HG03342 (cell line): Measurements from ENCODE around the gene FHL3.

Source experiments
- ATAC-seq: cut with Tn5 transposase; IDR thresholded peaks from one replicate; pipeline ENCODE4 v1.9.1; 2021; ENCODE audit warnings: mild to moderate bottlenecking, moderate library complexity; ENCODE audit not compliant: unreplicated experiment

The FHL3 gene

DNA sequence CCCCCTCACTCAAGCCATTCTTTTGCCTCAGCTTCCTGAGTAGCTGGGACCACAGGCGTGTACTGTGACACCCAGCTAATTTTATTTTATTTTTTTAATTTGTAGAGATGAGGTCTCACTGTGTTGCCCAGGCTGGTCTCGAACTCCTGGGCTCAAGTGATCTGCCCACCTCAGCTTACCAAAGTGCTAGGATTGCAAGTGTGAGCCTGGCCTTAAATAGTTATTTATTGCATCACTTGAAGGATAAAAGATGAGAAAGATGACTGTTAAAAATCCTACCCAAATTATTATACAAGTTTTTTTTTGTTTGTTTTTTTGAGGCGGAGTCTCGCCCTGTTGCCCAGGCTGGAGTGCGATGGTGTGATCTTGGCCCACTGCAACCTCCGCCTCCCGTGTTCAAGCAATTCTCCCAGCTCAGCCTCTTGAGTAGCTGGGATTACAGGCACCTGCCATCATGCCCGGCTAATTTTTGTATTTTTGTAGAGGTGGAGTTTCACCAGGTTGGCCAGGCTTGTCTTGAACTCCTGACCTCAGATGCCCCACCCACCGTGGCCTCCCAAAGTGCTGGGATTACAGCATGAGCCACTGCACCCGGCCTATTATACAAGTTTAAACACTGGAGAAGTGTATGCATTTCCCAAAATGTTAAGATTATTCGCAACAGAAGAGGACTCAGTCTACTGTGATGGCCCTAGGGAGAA, 9.6 kb upstream of the FHL3 start:
- ATAC-seq: no peak

- no peak for ATAC-seq
Observed at GRCh38 chr1:38014171-38014570, 8.9 kb upstream of the FHL3 start.

GRCh38 chr1:38013227-38013622, 7.9 kb upstream of the FHL3 start:
- no peak for ATAC-seq

DNA sequence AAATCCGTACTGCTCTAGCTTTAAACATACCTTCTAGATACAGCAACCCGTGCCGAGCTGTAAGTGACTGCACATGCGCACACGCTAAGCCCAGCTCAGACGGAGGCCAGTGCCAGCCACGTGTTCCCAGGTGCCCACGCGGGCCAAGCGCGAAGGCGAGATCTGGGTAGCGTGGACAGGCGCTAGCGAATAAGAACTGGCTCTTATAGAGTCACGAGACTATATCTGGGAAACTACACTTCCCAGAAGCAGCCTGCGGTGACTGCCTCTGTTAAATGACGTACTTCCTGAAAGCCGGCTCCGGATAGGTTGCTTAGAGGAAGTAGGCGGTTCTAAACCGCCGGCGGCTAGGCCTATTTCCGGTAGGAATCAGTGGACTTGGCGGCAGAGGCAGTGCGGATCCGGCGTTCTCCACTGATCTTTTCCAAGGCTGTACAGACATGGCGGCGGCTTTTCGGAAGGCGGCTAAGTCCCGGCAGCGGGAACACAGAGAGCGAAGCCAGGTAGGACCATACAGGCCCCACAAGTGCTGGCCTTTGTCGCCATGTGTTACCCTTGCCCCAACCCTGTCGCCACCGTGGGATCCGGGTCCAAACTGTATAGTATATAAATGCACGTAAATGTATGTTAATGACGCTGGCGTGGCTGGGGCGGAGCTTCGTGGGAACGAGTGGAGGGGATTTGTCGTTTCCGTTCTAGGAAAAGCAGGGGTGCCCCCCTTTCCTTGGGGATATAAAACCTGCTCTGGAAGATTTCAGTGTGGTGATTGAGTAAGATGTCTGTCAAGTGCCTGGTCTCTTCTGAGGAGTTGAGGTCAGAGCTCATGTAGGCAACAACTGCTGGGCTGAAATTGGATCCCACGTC, 7.3 kb upstream of the FHL3 start, which contains the start of gene UTP11:
UTP11 (plus strand) TSS at position 372 of the 864 bp plus-strand sequence; CDS start at position 441, 69 bp downstream.
- ATAC-seq: peak; percentile 92

DNA sequence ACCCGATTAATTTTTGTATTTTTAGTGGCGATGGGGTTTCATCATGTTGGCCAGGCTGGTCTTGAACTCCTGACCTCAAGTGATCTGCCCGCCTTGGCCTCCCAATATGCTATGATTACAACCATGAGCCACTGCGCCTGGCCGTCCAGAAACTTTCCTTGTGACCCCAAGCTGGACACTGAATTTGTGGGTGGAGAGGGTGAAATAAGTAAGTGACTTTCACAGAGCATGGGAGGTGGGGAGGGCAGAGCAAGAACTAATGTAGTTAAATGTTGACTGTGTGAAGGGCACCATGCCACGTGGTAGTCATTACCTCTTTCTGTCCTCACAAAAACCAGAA, 4.5 kb upstream of the FHL3 start:
- no peak for ATAC-seq

DNA sequence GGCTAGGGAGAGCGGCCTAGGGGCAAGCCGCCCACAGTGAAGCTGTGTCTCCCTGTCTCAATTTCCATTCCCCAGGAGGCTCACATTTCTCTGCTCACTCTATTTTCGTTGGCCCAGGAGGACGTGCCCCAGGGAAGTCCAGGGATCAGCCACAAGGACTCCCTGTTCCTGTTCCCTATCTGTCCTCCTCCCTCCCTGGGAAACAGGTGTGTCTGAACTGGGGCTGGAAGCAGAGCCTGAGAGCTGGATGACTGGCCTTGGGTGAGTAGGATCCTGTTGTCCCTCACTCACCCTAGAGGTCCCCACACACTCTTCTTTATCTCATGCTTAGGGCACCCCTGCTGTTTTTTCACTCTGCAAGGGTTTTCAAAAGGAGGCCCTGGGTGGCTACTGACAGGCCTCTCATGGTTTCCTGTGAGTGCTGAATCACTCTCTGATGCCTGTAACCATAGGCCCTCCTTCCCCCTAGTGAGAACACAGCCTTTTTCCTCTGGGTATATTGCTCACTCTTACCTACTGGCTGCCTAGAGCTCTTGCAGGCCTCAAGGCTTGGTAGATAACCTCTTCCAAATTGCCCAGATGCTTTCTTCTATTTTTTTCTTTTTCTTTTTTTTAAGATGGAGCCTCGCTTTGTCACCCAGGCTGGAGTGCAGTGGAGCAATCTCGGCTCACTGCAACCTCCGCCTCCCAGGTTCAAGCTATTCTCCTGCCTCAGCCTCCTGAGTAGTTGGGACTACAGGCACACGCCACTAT, 4.0 kb upstream of the FHL3 start:
- ATAC-seq: no peak

DNA sequence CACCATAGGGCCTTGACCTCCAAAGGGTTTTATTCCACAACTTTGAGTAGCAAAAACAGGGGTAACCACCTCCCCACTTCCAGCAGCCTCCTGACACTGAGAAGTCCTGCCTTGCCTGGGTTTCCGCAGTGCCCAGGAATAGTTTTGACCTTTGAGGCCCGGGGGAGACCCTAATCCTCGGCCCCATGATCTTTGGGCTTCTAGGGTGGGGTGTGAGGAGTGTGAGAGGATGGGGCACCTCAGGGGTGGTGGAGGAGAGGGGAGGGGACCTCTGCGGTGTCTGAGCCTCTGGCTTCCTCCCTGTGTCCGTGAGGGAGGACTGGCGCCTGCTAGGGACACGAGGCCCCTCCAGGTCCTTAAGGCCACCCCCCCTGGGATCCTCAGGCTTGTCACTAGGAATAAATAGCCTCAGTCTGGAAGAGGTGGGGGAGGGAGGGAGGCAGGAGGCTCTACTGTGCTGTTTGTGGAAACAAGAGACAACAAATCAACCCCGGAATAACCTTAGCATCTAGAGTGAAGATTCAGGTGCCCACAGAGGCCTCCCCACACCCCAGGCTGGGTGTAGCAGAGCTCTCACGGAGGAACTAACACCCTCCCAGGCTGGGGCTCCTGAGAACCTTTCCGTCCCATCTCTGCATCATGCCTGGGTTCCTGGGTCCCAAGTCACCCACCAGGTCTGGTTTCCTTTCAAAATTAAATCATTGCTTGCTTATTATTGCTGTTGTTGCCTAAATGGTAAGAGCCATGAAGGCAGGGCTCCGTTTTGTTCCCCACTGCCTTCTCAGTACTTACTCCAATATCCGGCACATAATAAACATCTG, 904 bp upstream of the FHL3 start:
- no peak for ATAC-seq

DNA sequence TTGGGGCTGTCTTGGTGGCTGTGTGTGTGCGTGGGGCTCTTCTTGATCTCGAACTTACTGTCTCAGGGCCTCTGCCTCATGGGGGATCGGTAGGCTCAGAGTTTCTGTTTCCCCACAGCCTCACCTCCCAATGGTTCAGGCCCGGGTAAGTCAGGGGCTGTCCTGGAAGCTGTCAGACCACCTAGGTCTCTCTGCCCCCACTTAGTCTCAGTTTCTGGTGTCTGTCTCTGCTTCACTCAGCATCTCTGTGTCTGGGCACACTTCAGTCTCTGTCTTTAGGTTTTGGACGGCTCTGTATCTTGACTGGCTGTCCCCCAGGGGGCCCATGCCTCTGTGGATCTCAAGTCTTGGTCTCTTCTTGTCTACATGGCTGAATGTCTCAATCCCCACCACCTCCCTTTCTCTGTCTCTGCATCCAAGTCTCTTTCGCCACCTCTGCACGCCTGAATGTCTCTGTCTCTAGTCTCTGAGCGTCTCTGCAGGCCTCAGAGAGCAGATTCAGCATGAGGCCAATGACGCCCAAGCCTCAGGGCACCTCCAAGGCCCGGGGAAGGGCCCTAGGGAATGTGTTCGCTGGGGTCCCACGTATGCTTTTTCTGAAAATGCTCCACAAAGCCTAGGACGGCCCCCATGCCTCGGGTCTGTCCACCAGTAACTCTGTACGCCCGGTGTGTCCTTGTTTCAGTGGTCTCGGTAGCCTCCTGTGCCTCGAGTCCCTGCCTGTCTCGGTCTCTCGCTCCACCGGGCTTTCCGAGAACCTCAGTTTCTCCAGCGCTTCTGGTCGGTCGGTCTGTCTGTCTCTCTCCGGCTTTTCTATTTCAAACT, 818 bp downstream of the FHL3 start:
- peak; percentile 15 for ATAC-seq

DNA sequence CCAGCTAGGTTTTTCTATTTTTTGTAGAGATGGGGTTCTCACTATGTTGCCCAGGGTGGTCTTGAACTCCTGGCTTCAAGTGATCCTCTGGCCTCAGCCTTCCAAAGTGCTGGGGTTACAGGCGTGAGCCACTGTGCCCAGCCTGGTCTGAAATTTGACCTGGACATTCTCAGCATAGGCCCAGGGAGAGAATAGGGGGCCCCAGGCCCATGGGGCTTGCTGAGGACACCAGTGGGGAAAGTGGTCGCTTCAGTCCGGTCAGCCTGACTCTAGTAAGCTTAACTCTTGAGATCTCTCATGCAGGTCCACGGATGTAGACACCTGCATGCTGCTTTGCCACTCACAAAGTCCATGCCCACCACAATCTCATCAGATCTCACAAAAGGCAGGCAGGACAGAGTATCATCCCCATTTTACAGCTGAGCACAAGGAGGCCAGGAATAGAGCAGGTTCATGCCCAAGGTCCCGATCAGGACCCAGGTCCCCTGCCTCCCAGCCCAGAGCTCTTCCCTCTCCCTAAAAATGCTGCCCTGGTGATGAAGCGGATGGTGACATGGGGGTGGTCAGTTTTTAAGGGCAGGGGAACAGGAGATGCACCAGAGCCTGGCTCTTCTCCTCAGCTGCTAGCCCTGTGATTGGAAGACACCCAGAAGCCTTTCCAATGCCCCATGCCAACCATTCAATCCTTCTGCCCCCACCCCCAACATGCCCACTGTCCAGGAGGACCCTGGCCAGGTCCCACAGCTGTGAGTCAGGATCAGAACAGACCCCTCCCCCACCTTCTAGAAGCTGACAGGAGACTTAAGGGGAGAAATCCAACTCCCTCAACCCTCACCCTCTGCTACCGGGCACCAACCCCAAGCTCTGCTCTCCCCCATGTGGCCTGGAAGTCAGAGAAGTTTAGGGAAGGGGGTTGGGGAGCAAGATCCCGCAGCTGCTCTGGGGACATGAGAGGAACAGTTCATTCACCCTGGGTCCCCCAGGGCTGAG, 1.8 kb downstream of the FHL3 start:
- no peak for ATAC-seq

DNA sequence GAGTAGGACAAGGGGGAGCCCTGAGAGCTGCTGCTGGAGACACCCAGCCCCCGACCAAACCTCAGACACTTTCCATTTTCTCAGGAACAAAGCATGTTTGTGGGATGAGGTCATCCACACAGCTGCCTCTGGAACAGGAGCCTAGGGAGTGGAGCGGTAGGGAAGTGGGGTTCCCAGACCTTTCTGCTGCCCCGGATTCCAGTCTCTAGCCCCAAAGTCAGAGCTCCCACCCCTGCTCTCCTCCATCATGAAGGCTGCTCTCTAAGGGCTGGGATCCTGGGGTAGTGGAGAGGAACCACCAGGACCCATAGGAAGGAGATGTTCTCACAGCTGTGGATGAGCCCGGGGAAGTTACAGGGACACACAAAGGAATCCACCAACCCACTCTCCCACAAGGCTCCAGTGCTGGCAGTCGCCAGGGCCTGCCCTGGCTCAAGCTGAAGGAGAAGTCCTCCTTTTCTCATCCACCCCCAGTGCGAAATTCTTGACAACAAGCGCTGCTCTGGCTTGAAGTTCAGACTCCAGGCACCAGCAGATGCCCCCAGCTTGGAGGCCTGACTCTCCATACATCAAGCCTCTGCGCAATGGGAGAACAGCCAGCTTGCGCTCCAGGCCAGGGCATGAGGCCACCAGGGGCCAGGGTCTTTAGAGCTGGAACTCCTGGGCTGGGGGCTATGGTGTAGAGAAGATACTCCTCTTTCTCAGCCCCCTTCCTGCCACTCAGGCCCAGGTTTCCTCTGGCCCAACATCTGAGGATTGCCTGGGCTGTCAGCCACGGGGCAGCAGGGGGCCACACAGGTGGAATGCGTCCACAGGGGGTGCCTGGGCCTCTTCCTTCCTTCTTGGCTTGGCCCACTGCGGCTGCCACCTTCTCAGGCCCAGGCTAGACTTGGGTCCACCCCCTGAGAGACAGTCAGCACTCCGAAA, 4.5 kb downstream of the FHL3 start:
- ATAC-seq: no peak

GRCh38 chr1:38000233-38000528, 5.1 kb downstream of the FHL3 start:
- no peak for ATAC-seq

DNA sequence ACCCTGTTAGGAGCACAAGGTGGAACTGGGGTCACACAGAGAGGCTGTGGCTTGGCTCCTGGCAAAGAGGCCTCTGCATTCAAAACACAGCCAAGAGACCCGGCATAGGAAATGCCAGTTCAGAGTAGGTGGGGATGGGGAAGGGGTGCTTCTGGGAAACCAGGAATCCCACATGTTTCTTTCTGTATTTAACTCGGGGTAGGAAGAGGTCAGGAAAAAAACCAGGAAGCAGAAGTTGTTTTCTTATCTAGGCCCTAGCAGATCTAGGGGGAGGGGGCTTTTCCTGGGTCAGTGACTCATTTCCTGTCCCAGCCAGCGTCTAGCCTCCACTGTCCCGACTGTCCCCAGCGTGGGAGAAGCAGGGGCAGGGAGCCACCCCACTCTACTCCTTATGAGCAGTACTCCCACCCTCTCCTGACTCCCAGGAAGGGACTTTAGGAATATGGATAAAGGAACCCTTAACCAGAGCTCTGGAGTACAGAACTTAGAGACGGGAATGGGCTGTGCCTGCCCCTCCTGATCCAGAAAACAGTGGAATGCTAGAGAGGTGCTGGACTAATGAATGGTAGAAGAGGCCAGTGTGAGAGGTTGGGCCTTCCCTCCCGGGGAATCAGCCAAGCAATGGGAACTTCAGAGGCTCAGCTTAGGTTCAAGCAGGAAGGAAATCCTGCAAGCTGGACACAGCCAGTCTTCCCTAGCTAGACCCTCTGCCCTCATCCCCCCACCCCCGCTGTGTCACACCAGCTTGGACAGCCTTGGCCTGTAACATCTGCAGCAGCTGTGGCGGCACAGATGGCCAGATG, 5.7 kb downstream of the FHL3 start:
- no peak for ATAC-seq

GRCh38 chr1:37998913-37999429, 6.3 kb downstream of the FHL3 start:
- ATAC-seq: no peak

- no peak for ATAC-seq
Observed at GRCh38 chr1:37998089-37998808, 7.1 kb downstream of the FHL3 start.

DNA sequence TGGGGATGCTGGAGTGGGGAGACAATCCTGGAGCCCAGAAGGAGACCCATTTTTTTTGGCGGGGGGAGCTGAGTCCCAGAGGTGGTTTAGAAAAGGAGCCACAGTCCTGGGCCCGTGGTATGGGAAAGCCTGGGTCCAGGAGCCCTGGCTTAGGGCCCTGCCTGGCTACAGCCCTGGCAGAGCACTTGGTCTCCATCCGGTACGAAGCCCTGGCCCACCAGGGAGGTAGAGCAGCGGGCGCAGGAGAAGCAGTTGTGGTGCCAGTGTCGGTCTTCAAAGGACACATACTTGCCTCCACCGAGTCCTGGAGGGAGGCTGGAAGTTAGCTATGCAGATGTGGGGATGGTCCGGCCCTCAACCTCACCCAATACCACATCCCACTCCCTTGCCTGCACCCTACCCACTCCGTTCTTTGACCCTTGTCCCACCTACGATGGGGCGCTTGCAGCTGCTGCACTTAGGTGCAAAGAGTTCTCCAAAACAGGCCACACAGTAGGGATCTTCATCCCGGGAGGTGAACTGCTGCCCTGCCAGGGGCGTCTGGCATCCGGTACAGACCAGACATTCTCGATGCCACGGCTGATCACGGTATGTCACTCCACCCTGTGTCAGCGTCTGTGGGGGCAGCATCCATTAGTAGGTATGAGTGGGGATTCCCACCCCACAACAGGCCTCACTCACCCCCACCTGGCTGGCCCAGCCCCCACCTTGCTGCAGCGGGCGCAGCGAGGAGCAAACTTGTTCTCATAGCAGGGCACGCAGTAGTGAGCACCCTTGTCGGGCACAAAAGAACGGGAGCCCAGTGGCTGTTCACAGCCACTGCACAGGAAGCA, 7.8 kb downstream of the FHL3 start:
- no peak for ATAC-seq
